Endothelial cell of umbilical vein (primary cell): Measurements from ENCODE around the gene ABHD10. TPM values are rescaled to one million over a fixed set of nuclear protein-coding genes. Genes with fewer than 3 reads are reported as not detected.

Source experiments
- BruUV-seq: library from RNA; stranded (reverse); fragments of 400-500 nt; replicated peaks from 2 replicates; lab custom pipeline; 2021; lab: Mats Ljungman, UMichigan
- CTCF ChIA-PET: fragments of 300-600, 350-600 bp; sonication (Branson Sonifier 250); formaldehyde crosslinking; loops from one replicate; lab custom pipeline; 2021; ENCODE audit warnings: antibody characterized with exemption, inconsistent platforms; lab: Charles Lee
- POLR2A ChIA-PET: fragments of 300-600, 350-600 bp; sonication (Branson Sonifier 250); formaldehyde crosslinking; loops from one replicate; lab custom pipeline; 2021; ENCODE audit warnings: antibody characterized with exemption, inconsistent platforms; lab: Charles Lee
- DNase-seq: peaks from one replicate; pipeline ENCODE4 v3.0.0-alpha.2; 2011; ENCODE audit warnings: low read depth, low spot score
- FAIRE-seq: peaks from 2 replicates; lab custom pipeline; 2011; peaks lifted over from hg19 to GRCh38; lab: Jason Lieb, UNC
- H2AFZ ChIP-seq: 2 replicates; pipeline ENCODE4 v1.6.0; 2012; ENCODE audit warnings: low read depth, low read length, control low read depth, inconsistent platforms
- H3K27ac ChIP-seq: 2 replicates; pipeline ENCODE4 v1.5.1; 2011; ENCODE audit warnings: low read depth, mild to moderate bottlenecking, control low read depth, low read length, moderate library complexity; ENCODE audit not compliant: insufficient read depth
- H3K27me3 ChIP-seq, 2 experiments: 2 replicates each; pipeline versions ENCODE4 v1.6.0 to v1.6.1; 2011; ENCODE audit warnings: low read length in 2 of 2, mixed read lengths in 1 of 2; ENCODE audit not compliant: control insufficient read depth in 2 of 2, insufficient read depth in 2 of 2
- H3K36me3 ChIP-seq, 2 experiments: 2 replicates in 1 of 2; 3 replicates in 1 of 2; pipeline ENCODE4 v1.5.1; 2011; ENCODE audit warnings: low read length in 2 of 2, mild to moderate bottlenecking in 1 of 2, moderate library complexity in 1 of 2; ENCODE audit not compliant: control insufficient read depth in 2 of 2, insufficient read depth in 2 of 2; ENCODE audit errors: extremely low read depth in 1 of 2
- H3K4me1 ChIP-seq: 3 replicates; pipeline ENCODE4 v1.5.1; 2011; ENCODE audit warnings: mild to moderate bottlenecking, low read length; ENCODE audit not compliant: control insufficient read depth, insufficient read depth; ENCODE audit errors: extremely low read depth
- H3K4me2 ChIP-seq: 2 replicates; pipeline ENCODE4 v1.6.1; 2011; ENCODE audit warnings: low read length, control low read depth, mixed read lengths; ENCODE audit not compliant: insufficient read depth
- H3K4me3 ChIP-seq, 3 experiments: fragments of 200-600 bp in 1 of 3; sonication (generic), shearing (Covaris generic) in 1 of 3; replicated peaks in 1 of 3; 2 replicates each; pipeline ENCODE4 v1.5.1; 2011 to 2016; ENCODE audit warnings: control low read depth in 3 of 3, low read length in 3 of 3, mild to moderate bottlenecking in 2 of 3, inconsistent platforms in 1 of 3, low read depth in 1 of 3, moderate library complexity in 1 of 3; ENCODE audit not compliant: insufficient read depth in 1 of 3
- H3K79me2 ChIP-seq: 2 replicates; pipeline ENCODE4 v1.6.0; 2012; ENCODE audit warnings: low read length, inconsistent platforms; ENCODE audit not compliant: control insufficient read depth, insufficient read depth
- H3K9ac ChIP-seq: replicated peaks from 2 replicates; pipeline ENCODE3; 2011; ENCODE audit warnings: low read length, control low read depth; ENCODE audit not compliant: insufficient read depth; ENCODE audit errors: extremely low read depth
- H3K9me1 ChIP-seq: replicated peaks from 3 replicates; pipeline ENCODE4 v1.6.0; 2011; ENCODE audit warnings: mild to moderate bottlenecking, low read length; ENCODE audit not compliant: control insufficient read depth, insufficient read depth; ENCODE audit errors: extremely low read depth
- H3K9me3 ChIP-seq: replicated peaks from 2 replicates; pipeline ENCODE4 v1.5.1; 2012; ENCODE audit warnings: low read length, inconsistent platforms; ENCODE audit not compliant: control insufficient read depth, insufficient read depth
- H4K20me1 ChIP-seq: replicated peaks from 2 replicates; pipeline ENCODE3; 2011; ENCODE audit warnings: mild to moderate bottlenecking, low read length; ENCODE audit not compliant: control insufficient read depth, insufficient read depth; ENCODE audit errors: extremely low read depth
- EZH2 ChIP-seq: IDR thresholded peaks from 2 replicates; pipeline ENCODE4 v1.6.1; 2012; ENCODE audit warnings: borderline replicate concordance, low read depth, mild to moderate bottlenecking, moderate library complexity, low read length, inconsistent platforms; ENCODE audit not compliant: severe bottlenecking
- FOS ChIP-seq: IDR thresholded peaks from 2 replicates; pipeline ENCODE4 v1.6.1; 2011; ENCODE audit warnings: mild to moderate bottlenecking, low read length, moderate library complexity, borderline replicate concordance; ENCODE audit not compliant: insufficient read depth
- GATA2 ChIP-seq: IDR thresholded peaks from 2 replicates; pipeline ENCODE4 v1.7.0; 2011; ENCODE audit warnings: low read depth, mild to moderate bottlenecking, moderate library complexity, mixed read lengths, low read length; ENCODE audit not compliant: insufficient read length, insufficient read depth
- JUN ChIP-seq: IDR thresholded peaks from 2 replicates; pipeline ENCODE4 v1.6.1; 2011; ENCODE audit warnings: borderline replicate concordance, low read depth; ENCODE audit not compliant: insufficient read length, insufficient read depth
- MYC ChIP-seq: IDR thresholded peaks from one replicate; pipeline ENCODE4 v1.6.1; 2011; ENCODE audit warnings: mild to moderate bottlenecking, low read depth, low read length
- POLR2AphosphoS5 ChIP-seq: IDR thresholded peaks from 2 replicates; pipeline ENCODE4 v1.6.1; 2012; ENCODE audit warnings: low read depth, mild to moderate bottlenecking, control low read depth, low read length, moderate library complexity; ENCODE audit not compliant: insufficient read depth
- dilution Hi-C: fragments of 300-500 bp; cut with MboI; formaldehyde crosslinking; loops from one replicate; pipeline ENCODE4 v1.15.0; 2019; ENCODE audit warnings: low sequenced_read_pairs; ENCODE audit not compliant: extremely low pct_ligation_motif_present
- intact Hi-C: fragments of 100-400 bp; cut with micrococcal nuclease; formaldehyde crosslinking; loops from one replicate; pipeline ENCODE4 v1.10.0; 2022
- polyA plus RNA-seq, 4 experiments: library from polyadenylated mRNA; depleted of rRNA in 3 of 4; stranded (reverse) in 3 of 4; unstranded in 1 of 4; fragments of >200 nt; gene quantifications; 2 replicates each; pipeline versions ENCODE4 v1.2.1 to v1.2.3, GENCODE V29; 2011 to 2012; ENCODE audit warnings: missing spikeins in 1 of 4
- total RNA-seq: library from RNA; stranded (reverse); gene quantifications from 2 replicates; pipeline ENCODE4 v1.2.3, GENCODE V29; 2021
- TF ChIP-seq, protein P1 (sequence below): IDR thresholded peaks from 2 replicates; pipeline ENCODE4 v1.6.1; 2011; ENCODE audit not compliant: insufficient read depth, insufficient read length
- TF ChIP-seq, protein P2 (sequence below), 2 donors: IDR thresholded peaks; 1 replicate in 1 of 2; 2 replicates in 1 of 2; pipeline ENCODE4 v1.5.1; 2011; ENCODE audit warnings: low read length in 2 of 2, mild to moderate bottlenecking in 2 of 2, moderate library complexity in 2 of 2, control low read depth in 1 of 2, inconsistent platforms in 1 of 2, low read depth in 1 of 2; ENCODE audit not compliant: insufficient read depth in 1 of 2; ENCODE audit errors: extremely low read depth in 1 of 2

ABHD10 gene
- total and polyA plus RNA-seq, 2 donors (not counting 3 experiments of a cell fraction or from before 2014, with no cell fraction given): 10.0 to 37.0 TPM

DNA sequence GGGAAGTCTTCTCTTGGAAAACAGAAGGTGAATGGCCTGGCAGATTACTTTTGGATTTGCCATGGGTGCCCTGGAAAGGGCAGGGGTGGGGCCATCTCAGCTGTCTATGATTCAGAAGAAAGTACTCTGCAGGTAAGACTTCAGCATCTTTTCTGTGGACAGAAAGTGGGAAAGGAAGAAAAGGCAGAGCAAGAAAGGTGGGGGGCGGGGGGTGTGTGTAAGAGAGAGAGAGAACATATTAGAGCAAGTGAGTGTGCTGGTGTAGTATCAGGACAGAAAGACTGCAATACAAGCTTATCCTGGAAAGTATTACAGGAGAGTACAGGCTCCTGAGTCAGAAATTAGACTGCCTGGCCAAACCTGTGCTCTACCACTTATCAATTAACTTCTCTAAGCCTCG is 25.4 kb downstream of the ABHD10 start:
- no peaks in the 10 kb centered on the region for H4K20me1 ChIP-seq
- no peak overlapping the region for H3K27ac ChIP-seq
- no peak overlapping the region for H3K4me2 ChIP-seq
- BruUV-seq: no TSS peak
- no peak overlapping the region for H3K4me3 ChIP-seq
- peaks cover 3% of the 10 kb centered on the region for H3K4me1 ChIP-seq
- H3K36me3 ChIP-seq: no peaks in the 10 kb centered on the region
- TF ChIP-seq MYC (no peak), FOS (no peak), POLR2AphosphoS5 (no peak), JUN (no peak), EZH2 (no peak), GATA2 (no peak)
- TF ChIP-seq, protein P1, sequence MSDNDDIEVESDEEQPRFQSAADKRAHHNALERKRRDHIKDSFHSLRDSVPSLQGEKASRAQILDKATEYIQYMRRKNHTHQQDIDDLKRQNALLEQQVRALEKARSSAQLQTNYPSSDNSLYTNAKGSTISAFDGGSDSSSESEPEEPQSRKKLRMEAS: no peak
- TF ChIP-seq, protein P2, sequence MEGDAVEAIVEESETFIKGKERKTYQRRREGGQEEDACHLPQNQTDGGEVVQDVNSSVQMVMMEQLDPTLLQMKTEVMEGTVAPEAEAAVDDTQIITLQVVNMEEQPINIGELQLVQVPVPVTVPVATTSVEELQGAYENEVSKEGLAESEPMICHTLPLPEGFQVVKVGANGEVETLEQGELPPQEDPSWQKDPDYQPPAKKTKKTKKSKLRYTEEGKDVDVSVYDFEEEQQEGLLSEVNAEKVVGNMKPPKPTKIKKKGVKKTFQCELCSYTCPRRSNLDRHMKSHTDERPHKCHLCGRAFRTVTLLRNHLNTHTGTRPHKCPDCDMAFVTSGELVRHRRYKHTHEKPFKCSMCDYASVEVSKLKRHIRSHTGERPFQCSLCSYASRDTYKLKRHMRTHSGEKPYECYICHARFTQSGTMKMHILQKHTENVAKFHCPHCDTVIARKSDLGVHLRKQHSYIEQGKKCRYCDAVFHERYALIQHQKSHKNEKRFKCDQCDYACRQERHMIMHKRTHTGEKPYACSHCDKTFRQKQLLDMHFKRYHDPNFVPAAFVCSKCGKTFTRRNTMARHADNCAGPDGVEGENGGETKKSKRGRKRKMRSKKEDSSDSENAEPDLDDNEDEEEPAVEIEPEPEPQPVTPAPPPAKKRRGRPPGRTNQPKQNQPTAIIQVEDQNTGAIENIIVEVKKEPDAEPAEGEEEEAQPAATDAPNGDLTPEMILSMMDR (IDR thresholded peaks at IDR 0.05; ENCODE audit: extremely low read depth in 1 of 2, insufficient read depth in 1 of 2, low read depth in 1 of 2, low read length in 2 of 2): no peak
- dilution Hi-C loops: no loop called here
- DNase-seq (no peak), FAIRE-seq (no peak)
- ChIA-PET CTCF (interaction anchor here (1.3 to 7.2 kb wide), 3 partner anchors 10 to 288 kb away, joined by 3 to 61 read pairs (median 51); no protein-coding TSS in a partner anchor), POLR2A (no interaction called here)
- no peaks in the 10 kb centered on the region for H3K79me2 ChIP-seq
- no peaks in the 10 kb centered on the region for H3K27me3 ChIP-seq
- H3K9ac ChIP-seq: no peak overlapping the region
- no peak overlapping the region for H2AFZ ChIP-seq
- no peaks in the 10 kb centered on the region for H3K9me1 ChIP-seq
- intact Hi-C loops: no loop called here
- no peaks in the 10 kb centered on the region for H3K9me3 ChIP-seq
